SK-N-SH (cell line): Measurements from ENCODE around the gene MAPK8IP1. TPM values are rescaled to one million over a fixed set of nuclear protein-coding genes. Genes with fewer than 3 reads are reported as not detected.
A peak's percentile ranks its signal among the peaks of the same experiment; 100 is the strongest.

Experiments
- CTCF ChIA-PET: fragments of 300-600, 350-600 bp; formaldehyde crosslinking; extraction: SDS; loops from one replicate; lab custom pipeline; 2021; lab: Yijun Ruan, JAX
- POLR2A ChIA-PET: fragments of 350-600 bp; sonication (Branson Sonifier 250); formaldehyde crosslinking; extraction: SDS; loops from one replicate; lab custom pipeline; 2020; ENCODE audit warnings: antibody characterized with exemption, inconsistent platforms; lab: Yijun Ruan, JAX
- DNase-seq: peaks from one replicate; pipeline ENCODE4 v3.0.0; 2012
- H2AFZ ChIP-seq: fragments of 200-600 bp; sonication (generic); 2 replicates; pipeline ENCODE4 v1.8.1; 2016; ENCODE audit warnings: antibody characterized with exemption, mild to moderate bottlenecking, low read depth
- H3F3A ChIP-seq: fragments of 200-600 bp; sonication (generic); replicated peaks from 2 replicates; pipeline ENCODE3; 2016; ENCODE audit warnings: antibody characterized with exemption, mild to moderate bottlenecking; ENCODE audit not compliant: insufficient read depth
- H3K27ac ChIP-seq, 2 experiments: fragments of 200-500 bp in 1 of 2; fragments of 200-600 bp in 1 of 2; sonication (Bioruptor generic) in 1 of 2; sonication (generic), shearing (Covaris generic) in 1 of 2; 2 replicates each; pipeline versions ENCODE4 v1.5.1 to v1.6.1; 2014 to 2016; ENCODE audit warnings: low read depth in 2 of 2, inconsistent platforms in 1 of 2, low read length in 1 of 2, mild to moderate bottlenecking in 1 of 2, mixed read lengths in 1 of 2
- H3K27me3 ChIP-seq: fragments of 200-600 bp; sonication (generic), shearing (Covaris generic); 2 replicates; pipeline ENCODE4 v1.6.1; 2016; ENCODE audit warnings: mixed run types; ENCODE audit not compliant: insufficient read depth
- H3K36me3 ChIP-seq, 2 experiments: fragments of 200-500 bp in 1 of 2; fragments of 200-600 bp in 1 of 2; sonication (Bioruptor generic) in 1 of 2; sonication (generic) in 1 of 2; replicated peaks in 1 of 2; 2 replicates each; pipeline versions ENCODE3 to v1.5.1; 2014 to 2016; ENCODE audit warnings: low read length in 1 of 2, mild to moderate bottlenecking in 1 of 2; ENCODE audit not compliant: insufficient read depth in 2 of 2, control insufficient read depth in 1 of 2
- H3K4me1 ChIP-seq, 2 experiments: fragments of 200-500 bp in 1 of 2; fragments of 200-600 bp in 1 of 2; sonication (Bioruptor generic) in 1 of 2; sonication (generic), shearing (Covaris generic) in 1 of 2; 2 replicates each; pipeline versions ENCODE4 v1.5.1 to v1.6.1; 2014 to 2016; ENCODE audit warnings: low read depth in 1 of 2, low read length in 1 of 2, mixed run types in 1 of 2; ENCODE audit not compliant: insufficient read depth in 2 of 2, control insufficient read depth in 1 of 2
- H3K4me2 ChIP-seq: fragments of 200-600 bp; sonication (generic), shearing (Covaris generic); 2 replicates; pipeline ENCODE4 v1.6.1; 2017; ENCODE audit warnings: mixed run types
- H3K4me3 ChIP-seq, 2 experiments: fragments of 200-500 bp in 1 of 2; fragments of 200-600 bp in 1 of 2; sonication (Bioruptor generic) in 1 of 2; sonication (generic), shearing (Covaris generic) in 1 of 2; 2 replicates each; pipeline versions ENCODE4 v1.5.1 to v1.8.1; 2014 to 2016; ENCODE audit warnings: low read depth in 2 of 2, inconsistent platforms in 1 of 2, low read length in 1 of 2, mild to moderate bottlenecking in 1 of 2, mixed read lengths in 1 of 2, moderate library complexity in 1 of 2
- H3K79me2 ChIP-seq: fragments of 200-600 bp; sonication (generic); 2 replicates; pipeline ENCODE4 v1.8.1; 2017; ENCODE audit warnings: mild to moderate bottlenecking; ENCODE audit not compliant: insufficient read depth
- H3K9ac ChIP-seq: fragments of 200-600 bp; sonication (generic); 2 replicates; pipeline ENCODE4 v1.6.1; 2017; ENCODE audit warnings: mixed run types
- H3K9me2 ChIP-seq: fragments of 200-600 bp; sonication (generic); 2 replicates; pipeline ENCODE4 v1.6.1; 2017; ENCODE audit warnings: mixed run types
- H3K9me3 ChIP-seq: fragments of 200-600 bp; sonication (generic); 2 replicates; pipeline ENCODE4 v1.6.1; 2017; ENCODE audit warnings: mixed run types, mild to moderate bottlenecking, moderate library complexity
- H4K20me1 ChIP-seq: fragments of 200-600 bp; sonication (generic); 2 replicates; pipeline ENCODE4 v1.6.1; 2017; ENCODE audit warnings: mild to moderate bottlenecking, mixed run types; ENCODE audit not compliant: insufficient read depth
- CHD2 ChIP-seq: fragments of 150-350 bp; IDR thresholded peaks from 2 replicates; pipeline ENCODE4 v1.6.1; 2018; ENCODE audit warnings: low read length; ENCODE audit not compliant: partially characterized antibody
- CTCF ChIP-seq: fragments of 200-600 bp; sonication (generic); IDR thresholded peaks from 2 replicates; pipeline ENCODE4 v1.6.1; 2017; ENCODE audit warnings: antibody characterized with exemption, mild to moderate bottlenecking, moderate library complexity
- ELF1 ChIP-seq: IDR thresholded peaks from 2 replicates; pipeline ENCODE4 v1.4.0; 2012
- EP300 ChIP-seq, 2 experiments: IDR thresholded peaks; 2 replicates each; pipeline versions ENCODE4 v1.4.0 to v1.6.1; 2012; ENCODE audit warnings: borderline replicate concordance in 1 of 2, low read depth in 1 of 2, low read length in 1 of 2
- FOSL2 ChIP-seq: IDR thresholded peaks from 2 replicates; pipeline ENCODE4 v1.4.0; 2012; ENCODE audit warnings: low read depth, mild to moderate bottlenecking, moderate library complexity, borderline replicate concordance
- GABPA ChIP-seq: IDR thresholded peaks from 2 replicates; pipeline ENCODE4 v1.4.0; 2012; ENCODE audit warnings: low read depth, mild to moderate bottlenecking
- GATA2 ChIP-seq: sonication (generic); formaldehyde crosslinking; IDR thresholded peaks from 2 replicates; pipeline ENCODE4 v1.5.0; 2020; ENCODE audit warnings: mild to moderate bottlenecking, missing genetic modification reagents
- IRF3 ChIP-seq: fragments of 150-350 bp; IDR thresholded peaks from 2 replicates; pipeline ENCODE4 v1.6.1; 2016; ENCODE audit warnings: mild to moderate bottlenecking, low read depth, low read length
- JUND ChIP-seq: IDR thresholded peaks from 2 replicates; pipeline ENCODE4 v1.4.0; 2012
- MAX ChIP-seq: IDR thresholded peaks from 2 replicates; pipeline ENCODE4 v1.4.0; 2012; ENCODE audit warnings: low read depth
- MXI1 ChIP-seq: IDR thresholded peaks from 2 replicates; pipeline ENCODE4 v1.6.1; 2012; ENCODE audit warnings: mild to moderate bottlenecking, low read depth, low read length, improper control_type of control experiment
- NFIC ChIP-seq: IDR thresholded peaks from 2 replicates; pipeline ENCODE4 v1.4.0; 2012; ENCODE audit warnings: borderline replicate concordance
- PBX3 ChIP-seq: IDR thresholded peaks from 2 replicates; pipeline ENCODE4; 2012
- RAD21 ChIP-seq: IDR thresholded peaks from 2 replicates; pipeline ENCODE4 v1.6.1; 2012; ENCODE audit warnings: mild to moderate bottlenecking, low read length
- RFX5 ChIP-seq: IDR thresholded peaks from 2 replicates; pipeline ENCODE4 v1.6.1; 2012; ENCODE audit warnings: mild to moderate bottlenecking, improper control_type of control experiment, low read length
- RXRA ChIP-seq: IDR thresholded peaks from 2 replicates; pipeline ENCODE4 v1.4.0; 2012; ENCODE audit warnings: low read depth, mild to moderate bottlenecking, borderline replicate concordance
- SMC3 ChIP-seq: IDR thresholded peaks from 2 replicates; pipeline ENCODE4 v1.6.1; 2012; ENCODE audit warnings: low read depth, low read length, improper control_type of control experiment
- TAF1 ChIP-seq: IDR thresholded peaks from 2 replicates; pipeline ENCODE4 v1.6.1; 2012; ENCODE audit warnings: low read depth, mild to moderate bottlenecking, low read length, moderate library complexity, borderline replicate concordance
- TCF12 ChIP-seq: IDR thresholded peaks from 2 replicates; pipeline ENCODE4 v1.4.0; 2012
- YY1 ChIP-seq: IDR thresholded peaks from 2 replicates; pipeline ENCODE4 v1.4.0; 2012; ENCODE audit warnings: low read depth, mild to moderate bottlenecking
- WGBS: methylation state at CpG from one replicate; pipeline ENCODE4 v1.1.6; 2017; ENCODE audit warnings: low lambda C conversion rate; 5-methylcytosine and 5-hydroxymethylcytosine counted together
- polyA plus RNA-seq, 3 experiments: library from polyadenylated mRNA; depleted of rRNA; stranded (reverse); fragments of >200 nt; gene quantifications; 2 replicates each; pipeline ENCODE4 v1.2.3, GENCODE V29; 2012
- TF ChIP-seq, protein P1 (sequence below): IDR thresholded peaks from 2 replicates; pipeline ENCODE4 v1.6.1; 2012; ENCODE audit warnings: mild to moderate bottlenecking, low read depth, low read length, moderate library complexity

The MAPK8IP1 gene
- polyA plus RNA-seq, 1 of the 3 experiments (the other 2 are of a cell fraction) = 12.5 TPM

DNA sequence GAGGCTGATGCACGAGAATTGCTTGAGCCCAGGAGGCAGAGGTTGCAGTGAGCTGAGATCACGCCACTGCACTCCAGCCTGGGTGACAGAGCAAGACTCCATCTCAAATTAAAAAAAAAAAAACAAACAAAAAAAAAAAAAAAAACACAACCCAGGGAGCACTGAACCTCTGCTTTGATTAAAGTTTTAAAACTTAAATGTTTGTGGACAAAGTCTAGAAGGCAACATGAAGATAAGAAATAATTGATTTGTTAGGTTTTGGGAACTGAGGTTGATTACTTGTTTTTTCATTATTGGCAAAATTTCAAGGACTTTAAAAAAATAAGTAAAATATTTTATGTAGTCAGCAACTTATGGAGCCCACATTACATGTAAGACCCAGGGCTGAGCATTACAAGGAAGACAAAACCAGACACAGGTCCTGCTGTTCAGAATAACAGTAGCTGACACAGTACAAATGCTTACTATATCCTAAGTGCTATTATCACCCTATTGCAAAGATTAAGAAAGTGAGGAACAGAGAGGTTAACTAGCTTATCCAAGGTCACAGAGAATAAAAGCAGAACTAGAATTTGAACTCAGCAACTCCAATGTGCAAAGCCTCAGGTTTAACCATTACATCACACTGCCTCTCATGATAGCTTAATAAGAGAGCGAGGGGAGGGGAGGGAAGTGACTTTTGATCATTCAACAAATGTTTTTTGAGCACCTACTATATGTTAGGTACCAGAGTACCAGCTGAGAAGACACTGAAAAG is 40.5 kb upstream of the MAPK8IP1 start (continued):
- no peak for TF ChIP-seq YY1
- TF ChIP-seq EP300 (IDR thresholded peaks at IDR 0.05; ENCODE audit: borderline replicate concordance in 1 of 2, low read depth in 1 of 2, low read length in 1 of 2) = no peak
- TF ChIP-seq, all 33 proteins: peak for 0

DNA sequence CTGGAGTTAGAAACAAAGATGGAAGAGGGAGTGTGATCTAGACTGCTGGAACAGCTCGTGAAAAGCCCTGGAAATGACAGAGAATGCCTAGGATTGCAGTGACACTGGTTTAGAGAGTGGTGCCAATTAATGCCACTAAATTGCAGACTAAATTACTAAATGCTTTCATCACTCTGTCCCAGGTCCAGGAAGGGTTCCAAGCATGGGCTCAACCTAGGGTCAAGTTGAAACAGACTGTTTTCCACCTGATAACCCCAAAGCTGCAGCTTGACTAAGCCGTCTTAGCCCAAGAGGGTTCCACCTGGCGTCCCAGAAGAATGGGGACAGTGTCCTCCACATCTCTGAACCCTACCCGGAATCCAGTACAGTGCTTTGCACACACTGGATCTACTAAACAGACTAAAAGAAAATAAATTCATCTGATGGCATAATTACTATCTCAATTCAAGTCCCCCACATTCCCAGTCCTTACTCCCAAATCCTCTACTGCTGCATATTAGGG is 39.2 kb upstream of the MAPK8IP1 start:
- WGBS = 44% methylated on average over 4 of the region's 4 CpGs
- Histone ChIP-seq H2AFZ (no peak overlapping the region), H3F3A (no peaks in the 10 kb centered on the region), H3K9me3 (no peaks in the 10 kb centered on the region), H3K27ac (peak overlapping the region in 1 of 2 experiments; percentile 64; a peak in 1 of 4 replicates), H3K9me2 (no peaks in the 10 kb centered on the region), H3K27me3 (no peaks in the 10 kb centered on the region), H3K4me1 (peaks cover 11 to 15% of the 10 kb centered on the region in 2 experiments), H3K4me2 (peak overlapping the region; percentile 56; the same call in 1 of the 2 replicates), H3K36me3 (no peaks in the 10 kb centered on the region), H3K9ac (no peak overlapping the region), H3K79me2 (peaks cover 38% of the 10 kb centered on the region), H3K4me3 (no peak overlapping the region; a peak in 1 of 4 replicates), H4K20me1 (peaks cover 26% of the 10 kb centered on the region)
- ChIA-PET POLR2A (interaction anchor here (1.6 kb wide), 1 partner anchor 13 kb away, joined by 5 read pairs; no protein-coding TSS in a partner anchor), CTCF (interaction anchor here (0.5 to 6.5 kb wide), 13 partner anchors 13 to 657 kb away, joined by 3 to 47 read pairs (median 3); no protein-coding TSS in a partner anchor)
- no peak for DNase-seq
- TF ChIP-seq CHD2 (no peak), RXRA (no peak), NFIC (no peak), MXI1 (no peak), ELF1 (no peak), IRF3 (no peak), GABPA (no peak), CTCF (no peak), TCF12 (no peak), FOSL2 (no peak), RAD21 (no peak), TAF1 (no peak), JUND (no peak), GATA2 (CRISPR knock-in tag) (no peak), SMC3 (no peak), PBX3 (no peak), MAX (no peak), RFX5 (no peak)
- TF ChIP-seq, protein P1, sequence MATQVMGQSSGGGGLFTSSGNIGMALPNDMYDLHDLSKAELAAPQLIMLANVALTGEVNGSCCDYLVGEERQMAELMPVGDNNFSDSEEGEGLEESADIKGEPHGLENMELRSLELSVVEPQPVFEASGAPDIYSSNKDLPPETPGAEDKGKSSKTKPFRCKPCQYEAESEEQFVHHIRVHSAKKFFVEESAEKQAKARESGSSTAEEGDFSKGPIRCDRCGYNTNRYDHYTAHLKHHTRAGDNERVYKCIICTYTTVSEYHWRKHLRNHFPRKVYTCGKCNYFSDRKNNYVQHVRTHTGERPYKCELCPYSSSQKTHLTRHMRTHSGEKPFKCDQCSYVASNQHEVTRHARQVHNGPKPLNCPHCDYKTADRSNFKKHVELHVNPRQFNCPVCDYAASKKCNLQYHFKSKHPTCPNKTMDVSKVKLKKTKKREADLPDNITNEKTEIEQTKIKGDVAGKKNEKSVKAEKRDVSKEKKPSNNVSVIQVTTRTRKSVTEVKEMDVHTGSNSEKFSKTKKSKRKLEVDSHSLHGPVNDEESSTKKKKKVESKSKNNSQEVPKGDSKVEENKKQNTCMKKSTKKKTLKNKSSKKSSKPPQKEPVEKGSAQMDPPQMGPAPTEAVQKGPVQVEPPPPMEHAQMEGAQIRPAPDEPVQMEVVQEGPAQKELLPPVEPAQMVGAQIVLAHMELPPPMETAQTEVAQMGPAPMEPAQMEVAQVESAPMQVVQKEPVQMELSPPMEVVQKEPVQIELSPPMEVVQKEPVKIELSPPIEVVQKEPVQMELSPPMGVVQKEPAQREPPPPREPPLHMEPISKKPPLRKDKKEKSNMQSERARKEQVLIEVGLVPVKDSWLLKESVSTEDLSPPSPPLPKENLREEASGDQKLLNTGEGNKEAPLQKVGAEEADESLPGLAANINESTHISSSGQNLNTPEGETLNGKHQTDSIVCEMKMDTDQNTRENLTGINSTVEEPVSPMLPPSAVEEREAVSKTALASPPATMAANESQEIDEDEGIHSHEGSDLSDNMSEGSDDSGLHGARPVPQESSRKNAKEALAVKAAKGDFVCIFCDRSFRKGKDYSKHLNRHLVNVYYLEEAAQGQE = no peak
